Right kidney (tissue), 1 donor: Measurements from ENCODE around the gene MAGI2.

Experiments
- DNase-seq: peaks from one replicate; pipeline ENCODE4 v3.0.0-alpha.2; 2016

MAGI2 gene

DNA sequence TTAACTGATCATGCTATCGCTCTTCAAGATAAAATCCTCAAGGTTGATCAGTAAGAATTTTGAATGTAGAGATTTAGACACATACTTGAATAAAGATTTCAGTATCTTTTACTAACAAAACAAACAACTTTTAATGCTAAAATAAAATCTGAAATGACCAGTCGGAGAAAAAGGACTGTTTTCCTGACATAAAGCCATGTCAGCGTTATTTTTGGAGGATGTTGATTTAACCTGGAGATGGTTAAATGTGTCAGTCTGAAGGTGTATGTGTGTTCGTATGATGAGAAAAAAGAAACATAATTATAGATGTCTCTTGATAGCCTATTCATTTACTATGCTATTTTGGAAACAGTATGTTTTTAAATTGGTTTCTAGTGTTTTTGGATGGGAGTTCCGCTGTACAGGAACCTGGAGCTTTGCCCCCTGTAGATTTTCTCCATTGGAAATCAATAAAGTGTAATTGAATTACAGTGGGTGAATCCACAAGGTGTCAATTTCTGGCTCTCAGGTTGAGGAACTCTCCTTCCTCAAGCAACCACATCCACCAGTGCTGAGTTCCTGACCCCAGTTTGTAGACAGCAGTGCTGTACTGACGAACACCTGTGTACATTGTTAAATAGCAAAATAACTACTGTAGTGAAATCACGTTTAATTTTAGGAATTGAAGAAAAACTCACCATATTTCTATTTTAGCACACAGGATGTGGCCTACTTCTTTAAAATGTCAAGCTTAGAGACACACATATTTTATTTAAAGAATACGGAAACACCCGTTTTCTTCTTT lies 670.1 kb downstream of the MAGI2 start:
- DNase-seq = no peak

DNA sequence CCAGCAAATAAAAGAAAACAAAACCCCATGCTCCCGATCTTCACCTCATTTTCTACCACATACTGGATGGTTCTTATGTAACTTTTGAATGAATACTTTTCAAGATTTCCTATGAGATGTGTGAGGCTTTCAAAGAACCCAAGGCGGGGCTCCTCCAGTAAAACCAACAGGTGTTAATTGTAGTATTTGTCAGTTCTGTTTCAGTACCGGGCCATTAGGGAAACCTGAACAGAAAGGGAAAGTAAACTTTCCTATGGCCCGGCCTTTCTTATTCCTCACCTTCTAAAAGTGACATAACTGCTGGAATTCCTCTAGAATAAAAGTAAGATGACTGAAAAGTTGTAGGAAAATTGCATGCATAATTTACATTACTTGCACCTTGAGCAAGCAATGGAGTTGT lies 672.9 kb downstream of the MAGI2 start:
- no peak for DNase-seq

DNA sequence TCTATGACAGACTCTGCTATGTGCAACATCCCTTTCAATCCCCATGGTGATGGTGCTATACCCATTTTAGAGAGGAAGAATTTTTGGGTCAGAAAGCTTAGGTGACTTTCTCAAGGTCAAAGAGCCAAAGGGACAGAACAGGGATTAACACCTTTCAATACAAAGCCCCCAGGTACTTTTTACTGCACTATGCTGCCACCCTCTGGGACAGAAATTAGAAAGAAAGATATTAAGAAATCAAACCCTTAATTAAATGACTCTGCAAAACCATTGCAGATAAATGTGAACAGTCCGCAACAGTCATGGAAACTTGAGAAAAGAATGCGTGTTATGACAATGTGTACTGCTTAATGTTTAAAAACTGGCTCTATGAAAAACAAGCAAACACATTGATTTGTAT lies 673.7 kb downstream of the MAGI2 start:
- DNase-seq = no peak

DNA sequence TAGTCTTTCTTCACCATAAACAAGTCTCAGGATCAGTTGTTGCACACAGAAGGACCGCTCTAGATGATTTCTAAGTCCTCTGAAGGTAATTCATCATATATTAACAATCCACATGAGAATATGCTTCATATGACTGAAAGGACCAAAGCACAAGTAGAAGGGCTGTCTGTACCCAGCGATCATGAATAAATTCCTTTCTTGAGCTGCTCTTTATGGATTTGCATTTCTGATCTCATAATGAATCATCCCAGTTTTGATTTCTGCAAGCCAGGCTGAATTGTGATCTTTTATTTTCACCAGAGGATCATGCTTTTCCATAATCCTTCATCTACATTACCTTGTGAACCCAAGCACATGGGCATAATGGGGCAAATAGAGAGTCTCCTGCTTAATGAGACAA lies 675.6 kb downstream of the MAGI2 start:
- no peak for DNase-seq

DNA sequence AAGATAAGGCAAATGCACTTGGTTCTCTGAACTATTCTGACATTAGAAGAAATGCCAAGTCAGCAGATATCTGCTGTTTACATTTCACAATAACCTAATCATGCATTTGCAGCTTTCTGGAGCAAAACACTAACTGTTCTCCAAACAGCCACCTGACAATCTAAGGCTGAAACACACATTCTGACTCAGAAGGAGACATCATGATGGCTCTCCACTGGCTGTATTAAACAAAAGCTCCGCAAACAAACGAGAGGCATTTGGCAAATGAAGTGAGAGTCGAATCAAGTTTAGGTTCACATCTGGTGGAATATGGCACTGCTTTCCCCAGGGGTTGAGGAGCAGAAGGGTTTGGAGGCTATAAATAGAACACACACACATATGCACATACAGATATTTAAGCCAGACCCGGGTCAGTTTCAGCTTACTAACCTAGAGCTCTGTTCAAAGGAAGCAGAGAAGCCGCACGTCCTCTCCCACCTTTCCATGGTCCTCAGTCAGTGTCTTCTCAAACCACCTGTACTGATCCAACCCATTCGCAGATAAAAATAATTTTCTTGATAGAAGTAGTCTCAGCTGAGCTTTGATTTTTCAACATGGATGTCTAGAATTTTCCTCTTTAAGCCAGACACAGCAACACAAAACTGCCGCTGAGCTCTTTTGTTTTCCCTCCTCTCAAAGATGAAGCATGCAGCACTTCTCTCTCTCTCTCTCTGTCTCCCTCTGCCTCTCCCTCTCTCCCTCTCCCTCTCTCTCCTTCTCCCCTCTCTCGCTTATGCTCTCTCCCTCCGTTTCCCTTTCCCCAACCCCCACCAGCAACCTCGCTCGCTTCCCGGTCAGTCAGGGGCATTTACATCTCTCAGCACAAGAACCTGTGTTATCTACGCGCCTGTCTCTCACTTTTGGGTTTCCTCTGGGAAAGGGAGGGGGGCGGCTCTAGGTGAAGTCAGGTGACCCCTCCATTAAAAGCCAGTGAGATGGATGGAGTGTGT lies 682.8 kb downstream of the MAGI2 start:
- peak; percentile 52 for DNase-seq

DNA sequence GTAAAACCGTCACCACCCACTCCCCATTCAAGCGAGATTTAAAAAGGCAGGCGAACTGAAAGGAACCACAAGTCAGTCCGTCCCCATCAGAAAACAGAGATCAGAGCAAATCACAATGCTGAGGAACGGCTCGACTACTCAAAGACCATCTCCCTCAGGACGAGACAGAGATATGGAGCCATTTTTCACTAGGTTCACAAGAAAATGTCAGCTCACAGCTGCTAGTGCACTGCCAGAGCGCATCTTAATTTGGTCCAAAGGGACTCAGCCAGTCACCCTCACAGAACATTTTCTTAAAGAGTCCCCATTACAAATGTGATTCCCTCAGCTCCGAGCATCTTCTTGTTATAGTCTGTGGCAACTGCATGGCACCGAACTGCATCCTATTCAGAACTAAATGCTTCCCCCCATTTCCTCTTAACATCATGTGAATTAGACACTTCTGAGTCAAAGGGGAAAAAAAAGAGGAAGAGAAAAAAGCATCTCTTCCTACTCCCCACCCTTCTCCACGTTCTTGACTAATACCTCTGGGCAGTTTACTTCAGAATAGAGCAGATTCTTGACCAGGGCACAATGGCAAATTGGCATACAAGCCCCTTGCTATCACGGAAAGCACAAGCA lies 683.9 kb downstream of the MAGI2 start:
- DNase-seq = peak; percentile 38

DNA sequence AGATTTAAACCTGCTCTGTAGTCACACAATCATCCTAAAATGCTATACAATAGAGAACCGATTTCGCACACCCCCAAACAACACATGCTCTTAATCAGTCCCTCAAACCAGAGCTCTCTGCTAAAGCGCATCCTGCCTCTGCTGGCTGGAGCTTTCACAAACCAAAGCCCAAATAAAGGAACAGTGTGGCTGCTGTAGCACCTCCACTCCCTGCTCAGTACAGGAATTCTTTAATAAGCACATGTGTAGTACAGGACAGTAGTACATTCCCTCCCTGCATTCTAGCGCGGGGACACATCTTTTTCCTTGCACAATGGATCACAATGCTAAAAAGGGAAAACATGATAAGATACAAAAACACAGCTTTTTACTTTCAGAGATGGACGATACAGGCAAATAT lies 684.6 kb downstream of the MAGI2 start:
- DNase-seq = peak; percentile 10

DNA sequence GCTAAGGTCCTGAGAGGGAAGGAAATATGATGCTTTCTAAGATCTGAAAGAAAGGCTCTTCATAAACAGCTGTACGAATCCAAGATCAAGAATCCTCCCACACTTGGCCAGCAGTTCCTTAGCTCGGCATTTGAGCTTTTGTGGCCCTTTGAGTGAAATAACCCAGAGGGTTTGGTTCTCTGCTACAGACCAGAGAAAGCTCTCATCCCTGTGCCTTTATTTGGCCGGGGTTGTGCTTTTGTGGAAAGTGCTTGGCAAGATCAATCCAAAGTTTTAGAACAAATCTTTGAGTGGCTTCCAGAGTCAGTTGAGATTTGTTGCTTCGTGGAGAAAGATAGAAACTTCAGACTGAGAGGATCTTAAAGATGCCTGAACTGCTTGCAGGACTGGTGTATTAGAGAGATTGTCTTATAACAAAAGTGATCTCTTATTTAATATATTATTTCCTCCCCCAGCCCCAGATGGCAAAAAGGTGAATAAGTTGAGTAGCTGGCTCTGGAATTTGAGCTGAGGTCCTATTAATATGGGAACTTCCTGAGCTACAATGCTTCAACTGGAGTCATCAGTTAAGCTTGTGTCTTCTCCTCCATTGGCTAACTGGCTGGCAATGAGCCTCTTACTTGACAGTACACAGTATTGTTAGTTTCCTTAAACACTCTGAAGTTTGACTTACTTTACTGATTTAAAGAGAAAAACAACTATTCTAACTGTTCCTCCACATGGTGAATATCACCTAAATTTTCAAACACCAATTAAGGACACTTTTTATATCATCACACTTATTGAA lies 687.3 kb downstream of the MAGI2 start:
- no peak for DNase-seq

DNA sequence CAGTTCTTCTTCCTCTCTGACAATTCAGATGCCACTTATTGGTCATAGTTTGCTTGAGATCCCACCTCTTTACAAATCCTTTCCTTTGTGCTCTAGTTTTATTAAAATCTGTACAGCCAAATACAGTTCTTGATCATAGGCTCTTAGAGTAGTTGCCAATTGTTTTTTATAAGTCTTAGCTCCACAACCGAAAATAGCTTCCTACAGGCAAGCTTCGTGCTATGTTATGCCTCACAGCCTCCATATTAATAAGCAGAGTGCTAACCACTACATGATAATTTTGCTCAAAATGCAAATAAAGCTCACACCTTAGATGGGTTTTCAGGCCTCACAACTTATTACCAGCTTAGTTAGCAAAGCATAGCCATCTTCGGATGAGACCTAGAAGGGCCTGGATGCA lies 688.9 kb downstream of the MAGI2 start:
- no peak for DNase-seq

DNA sequence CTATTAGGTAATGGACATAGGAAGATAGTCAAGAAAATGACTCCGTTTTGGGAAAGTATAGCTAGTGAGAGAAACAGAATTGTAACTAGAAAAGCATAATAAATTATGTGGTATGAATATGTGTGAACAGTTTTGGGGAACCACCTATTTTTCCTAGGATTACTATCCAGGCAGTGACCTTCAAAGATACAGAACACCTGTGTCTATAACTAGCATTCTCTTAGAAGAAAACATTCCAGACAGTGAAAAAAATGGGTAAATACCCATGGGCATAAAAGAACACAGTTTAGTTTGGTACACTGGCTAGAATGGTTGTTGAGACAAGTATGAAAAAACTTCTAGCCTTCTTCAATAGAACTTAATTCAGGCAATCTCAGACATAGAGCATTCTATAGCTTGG lies 690.8 kb downstream of the MAGI2 start:
- DNase-seq = no peak

DNA sequence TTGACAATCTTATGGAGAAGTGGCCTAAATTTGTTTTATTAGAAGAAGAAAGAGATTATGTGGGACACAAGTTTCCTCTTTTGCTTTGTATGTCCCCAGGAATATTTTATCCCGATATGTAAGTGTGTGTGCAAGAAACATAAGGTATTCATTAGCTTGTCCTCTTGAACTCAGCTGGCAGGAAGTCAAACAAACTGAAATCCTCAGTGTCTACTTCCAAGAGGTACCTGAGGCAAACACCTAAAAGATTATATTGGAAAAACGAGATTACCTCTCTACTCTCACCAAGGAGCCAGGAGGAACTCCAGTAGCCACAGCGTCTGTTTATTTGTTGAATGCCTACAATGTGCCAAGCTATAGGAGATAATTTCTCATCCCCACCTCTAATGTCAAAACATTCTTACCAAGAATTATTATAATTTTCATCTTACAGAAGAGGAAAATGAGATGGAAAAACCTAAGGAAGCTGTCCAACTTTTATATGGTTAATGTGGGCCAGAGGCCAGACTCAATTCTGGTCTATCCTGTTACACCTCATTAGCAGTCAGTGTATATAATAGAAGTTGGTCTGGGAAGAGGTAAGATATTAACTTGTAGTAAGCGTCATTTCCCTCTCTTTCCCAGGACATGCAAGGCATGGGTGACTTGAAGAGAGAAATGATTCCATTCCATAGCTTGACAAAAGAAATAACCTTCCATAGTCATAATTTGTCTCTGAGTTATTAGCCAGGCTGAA lies 692.7 kb downstream of the MAGI2 start:
- DNase-seq = no peak

DNA sequence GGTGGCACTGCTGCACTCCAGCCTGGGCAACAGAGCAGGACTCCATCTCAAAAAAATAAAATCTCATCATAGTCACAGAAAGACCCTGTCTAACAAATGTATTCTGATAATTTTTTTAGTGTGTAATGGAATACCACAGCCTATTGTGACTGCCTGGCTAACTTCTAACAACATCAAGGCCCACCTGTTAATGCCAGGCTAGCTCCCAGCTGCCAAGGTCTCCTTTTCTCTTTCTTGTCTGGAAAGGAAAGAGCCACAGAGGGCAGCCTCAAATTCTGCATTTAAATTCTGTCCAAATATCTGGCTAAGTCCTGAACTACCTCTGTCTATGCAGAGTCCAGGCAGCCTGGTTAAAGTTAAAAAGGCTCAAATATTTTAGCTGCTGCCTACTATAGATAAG lies 700.9 kb downstream of the MAGI2 start:
- no peak for DNase-seq

DNA sequence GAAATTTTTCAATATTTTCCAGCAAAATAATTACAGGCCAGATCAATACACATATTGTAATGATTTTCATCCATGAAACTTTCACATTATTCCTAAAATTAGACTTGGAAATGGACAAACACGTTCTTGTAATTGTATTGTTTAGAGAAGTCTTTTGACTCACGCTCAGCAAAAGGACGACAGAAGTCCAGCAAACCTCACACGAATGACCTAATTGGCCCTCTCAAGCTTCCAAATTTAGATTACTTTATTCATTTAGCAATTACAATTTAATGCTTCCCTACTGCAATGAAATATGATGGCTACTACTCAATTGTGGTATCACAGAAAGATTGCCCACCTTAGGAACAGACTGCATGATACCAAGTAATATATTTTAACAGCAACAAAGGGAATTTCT lies 702.2 kb downstream of the MAGI2 start:
- no peak for DNase-seq

DNA sequence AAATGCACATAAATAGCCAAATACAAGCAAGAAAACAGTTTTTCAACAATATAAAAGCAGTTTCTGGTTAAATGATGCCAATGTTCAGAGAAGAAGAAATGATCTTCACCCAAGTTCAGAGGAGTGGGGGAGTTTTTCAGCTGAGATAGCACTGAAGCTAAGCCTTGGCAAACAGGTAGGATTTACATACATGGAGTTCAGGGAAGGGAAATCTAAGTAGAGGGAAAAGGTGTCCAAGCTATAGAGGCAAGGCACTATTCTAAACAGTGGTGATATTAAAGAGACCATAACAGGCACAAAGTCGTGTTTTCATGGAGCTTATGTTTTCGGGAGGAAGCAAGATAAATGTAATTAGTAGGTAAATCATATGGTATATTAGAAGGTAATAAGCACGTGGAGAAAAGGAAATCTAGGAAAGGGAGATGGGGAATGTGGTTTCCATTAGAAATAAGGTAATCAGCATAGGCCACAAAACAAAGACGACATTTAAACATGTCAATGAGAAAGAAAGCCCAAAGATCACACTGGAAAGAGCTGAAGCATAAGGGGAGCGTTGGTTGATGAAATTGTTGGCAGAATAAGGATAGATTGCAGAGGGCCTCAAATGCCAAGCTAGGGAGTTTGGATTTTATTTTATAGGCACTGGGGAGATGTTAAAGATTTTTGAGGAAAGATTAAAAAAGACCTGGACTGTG lies 704.3 kb downstream of the MAGI2 start:
- DNase-seq = no peak

DNA sequence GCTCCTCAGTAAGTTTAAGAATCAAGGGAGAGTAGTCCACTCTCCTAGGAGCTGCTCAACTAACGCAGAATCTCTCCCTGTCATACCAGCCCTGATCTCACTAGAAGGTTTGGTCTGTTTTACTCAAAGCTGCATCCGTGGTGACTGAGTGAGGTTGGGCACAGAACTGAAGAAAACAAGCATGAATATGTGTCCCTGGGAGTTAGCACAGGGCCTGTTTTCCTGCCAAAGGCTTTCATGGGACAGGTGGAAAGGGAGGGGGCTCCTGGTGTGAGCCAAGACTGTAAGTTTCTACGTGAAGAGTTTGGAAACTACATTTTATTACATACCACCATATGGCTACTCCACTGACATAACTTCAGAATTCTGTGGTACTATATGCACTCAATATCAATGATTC lies 705.9 kb downstream of the MAGI2 start:
- no peak for DNase-seq

DNA sequence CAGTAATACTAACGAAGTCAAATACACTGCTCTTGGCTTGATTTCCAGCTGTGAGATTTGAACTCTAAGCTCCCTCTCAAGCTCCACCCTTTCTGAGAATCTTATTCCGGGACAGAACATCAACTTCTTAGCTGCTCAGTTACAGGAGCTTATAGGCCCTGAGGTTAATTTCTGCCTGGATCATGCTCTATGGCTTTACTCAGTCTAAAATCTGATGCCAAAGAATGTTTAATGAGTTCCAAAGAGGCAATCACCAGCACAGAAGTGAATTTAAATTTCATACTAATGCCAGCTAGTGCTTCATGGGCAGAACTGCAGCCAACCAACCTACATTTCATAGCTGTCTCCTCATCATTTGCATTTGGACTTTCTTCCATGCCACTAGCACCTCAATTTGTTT lies 707.2 kb downstream of the MAGI2 start:
- no peak for DNase-seq

DNA sequence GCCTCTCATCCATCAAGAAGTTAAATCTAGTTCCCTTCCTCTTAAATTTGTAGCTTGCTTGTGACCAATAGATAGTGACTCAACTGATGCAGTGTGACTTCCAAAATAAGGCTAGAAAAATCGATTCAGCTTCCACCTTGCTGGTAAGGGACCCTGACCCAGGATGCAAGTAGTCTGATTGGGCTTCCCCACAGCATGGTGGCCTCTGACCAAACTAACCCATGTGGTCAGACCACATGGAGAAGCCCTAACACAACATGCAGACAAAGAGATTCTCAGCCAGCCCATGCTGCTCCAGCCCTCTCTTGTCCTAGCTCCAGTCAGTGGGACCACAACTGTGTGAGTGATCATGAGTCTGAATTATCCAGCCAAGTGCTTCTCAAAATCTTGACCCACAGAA lies 710.8 kb downstream of the MAGI2 start:
- no peak for DNase-seq

DNA sequence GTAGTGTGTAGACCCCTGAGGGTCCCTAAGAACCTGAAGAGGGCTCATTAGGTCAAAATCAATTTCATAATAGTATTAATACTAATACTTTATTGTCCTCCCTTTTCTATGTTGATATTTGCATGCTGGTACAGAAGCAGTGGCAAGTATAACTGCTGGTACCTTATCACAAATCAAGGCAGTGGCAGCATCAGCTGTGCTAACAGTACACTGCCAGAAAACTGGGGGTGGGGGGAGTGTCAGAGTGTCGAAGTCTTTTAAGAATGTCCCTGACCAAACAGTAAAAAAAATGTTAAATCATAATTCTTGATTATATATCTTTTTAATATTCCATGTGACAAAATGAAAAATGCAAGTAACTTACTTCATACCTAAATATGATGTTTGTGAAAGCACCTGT lies 716.9 kb downstream of the MAGI2 start:
- DNase-seq = no peak

DNA sequence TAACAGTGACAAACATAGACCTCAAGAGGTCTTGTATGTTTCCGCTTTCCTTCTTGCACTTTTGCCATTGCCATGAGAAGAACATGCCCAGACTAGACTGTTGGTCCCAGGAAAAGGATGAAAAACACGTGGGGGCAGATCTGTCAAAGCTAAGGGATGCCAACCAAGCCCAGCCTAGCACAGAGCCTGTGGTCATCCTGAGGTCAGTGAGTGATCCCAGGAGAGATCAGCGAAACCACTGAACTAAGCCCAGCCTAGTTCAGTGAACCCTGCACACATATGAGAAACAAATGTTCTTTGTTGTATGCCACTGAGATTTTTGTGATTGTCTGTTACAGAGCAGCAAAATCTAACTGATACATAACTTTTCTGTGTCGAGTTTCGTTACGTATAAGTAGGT lies 718.8 kb downstream of the MAGI2 start:
- no peak for DNase-seq

DNA sequence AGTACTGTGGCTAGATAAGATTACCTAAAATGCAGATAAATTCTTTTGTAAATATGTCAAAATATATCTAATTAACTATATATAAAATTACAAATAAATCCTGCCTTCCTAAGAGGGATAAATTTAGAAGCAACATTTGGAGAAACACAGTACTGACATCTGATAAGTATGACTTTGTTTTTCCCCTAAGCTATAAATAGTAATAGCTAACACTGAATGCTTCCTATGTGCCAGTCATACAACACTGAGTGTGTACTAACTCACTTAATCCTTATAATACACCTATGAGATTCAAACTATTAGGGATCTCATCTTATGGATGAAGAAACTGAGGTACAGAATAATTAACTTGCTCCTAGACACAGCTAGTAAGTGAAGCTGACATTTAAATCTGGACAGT lies 733.4 kb downstream of the MAGI2 start:
- DNase-seq = no peak

DNA sequence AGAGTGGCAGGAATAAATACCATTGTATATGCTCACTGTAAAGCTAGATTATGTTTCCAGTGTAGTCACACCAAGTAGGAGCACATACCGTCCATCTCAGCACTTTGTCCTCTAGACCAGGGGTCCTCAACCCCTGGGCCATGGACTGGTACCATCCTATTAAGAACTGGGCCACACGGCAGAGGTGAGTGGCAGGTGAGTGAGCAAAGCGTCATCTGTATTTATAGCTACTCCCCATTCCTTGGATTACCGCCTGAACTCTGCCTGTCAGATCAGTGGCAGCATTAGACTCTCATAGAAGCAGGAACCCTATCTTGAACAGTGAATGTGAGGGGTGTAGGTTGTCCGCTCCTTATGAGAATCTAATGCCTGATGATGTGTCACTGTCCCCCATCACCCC lies 735.3 kb downstream of the MAGI2 start:
- no peak for DNase-seq
